HepG2 (cell line): ENCODE results near the gene FBXL4. TPM values are rescaled to one million over a fixed set of nuclear protein-coding genes. Genes with fewer than 3 reads are reported as not detected.
A peak's percentile ranks its signal among the peaks of the same experiment; 100 is the strongest.

Experiments
- ATAC-seq: fragments of 200-7000 bp; cut with Tn5 transposase; 3 replicates; pipeline ENCODE4 v1.9.1; 2020; ENCODE audit warnings: mild to moderate bottlenecking, moderate library complexity
- BruUV-seq: library from RNA; stranded (reverse); fragments of 400-500 nt; replicated peaks from 2 replicates; lab custom pipeline; 2021; lab: Mats Ljungman, UMichigan
- CTCF ChIA-PET: fragments of 300-600 bp; formaldehyde crosslinking; extraction: SDS; loops from one replicate; lab custom pipeline; 2021; ENCODE audit warnings: low total read pairs, inconsistent platforms, low intra/inter-chr PET ratio; lab: Yijun Ruan, JAX
- POLR2A ChIA-PET: fragments of 350-600 bp; sonication (Branson Sonifier 250); formaldehyde crosslinking; loops from one replicate; lab custom pipeline; 2020; ENCODE audit warnings: antibody characterized with exemption, inconsistent platforms; lab: Yijun Ruan, JAX
- DNase-seq: peaks from one replicate; pipeline ENCODE4 v3.0.0-alpha.2; 2015; ENCODE audit warnings: low spot score
- FAIRE-seq: peaks from 3 replicates; lab custom pipeline; 2011; peaks lifted over from hg19 to GRCh38; lab: Jason Lieb, UNC
- H2AFZ ChIP-seq: one replicate; pipeline ENCODE4 v1.6.1; 2011; ENCODE audit warnings: low read length, inconsistent platforms
- H3K27ac ChIP-seq: fragments of 300-600 bp; 3 replicates; pipeline ENCODE4 v1.8.0; 2011; ENCODE audit warnings: mixed run types, mild to moderate bottlenecking, mixed read lengths, low read length, inconsistent platforms; ENCODE audit not compliant: insufficient read depth; ENCODE audit errors: extremely low read length
- H3K27me3 ChIP-seq, 2 experiments: fragments of 200-600 bp in 1 of 2; 2 replicates in 1 of 2; 3 replicates in 1 of 2; pipeline versions ENCODE4 v1.6.0 to v1.8.0; 2011; ENCODE audit warnings: low read length in 2 of 2, mild to moderate bottlenecking in 2 of 2, moderate library complexity in 2 of 2, inconsistent platforms in 1 of 2; ENCODE audit not compliant: insufficient read depth in 2 of 2, control insufficient read depth in 1 of 2
- H3K36me3 ChIP-seq, 2 experiments: fragments of 200-600 bp in 1 of 2; replicated peaks in 1 of 2; 2 replicates in 1 of 2; 3 replicates in 1 of 2; pipeline versions ENCODE4 v1.5.1 to v1.8.0; 2011; ENCODE audit warnings: low read length in 2 of 2, inconsistent platforms in 1 of 2; ENCODE audit not compliant: insufficient read depth in 2 of 2, control insufficient read depth in 1 of 2
- H3K4me1 ChIP-seq: 2 replicates; pipeline ENCODE4 v1.5.1; 2012; ENCODE audit warnings: low read length, inconsistent platforms; ENCODE audit not compliant: insufficient read depth
- H3K4me2 ChIP-seq: 2 replicates; pipeline ENCODE4 v1.6.0; 2011; ENCODE audit warnings: low read depth, low read length, inconsistent platforms
- H3K4me3 ChIP-seq, 3 experiments: fragments of 200-600 bp in 1 of 3; sonication (generic), shearing (Covaris generic) in 1 of 3; replicated peaks in 1 of 3; 2 replicates each; pipeline ENCODE4 v1.5.1; 2011 to 2016; ENCODE audit warnings: low read length in 3 of 3, inconsistent platforms in 2 of 3, low read depth in 2 of 3, mild to moderate bottlenecking in 2 of 3, control low read depth in 1 of 3, mixed read lengths in 1 of 3; ENCODE audit not compliant: insufficient read depth in 1 of 3
- H3K79me2 ChIP-seq: one replicate; pipeline ENCODE4 v1.6.1; 2011; ENCODE audit warnings: low read length, inconsistent platforms; ENCODE audit not compliant: insufficient read depth
- H3K9ac ChIP-seq: 2 replicates; pipeline ENCODE4 v1.6.0; 2011; ENCODE audit warnings: mild to moderate bottlenecking, low read depth, low read length, inconsistent platforms; ENCODE audit not compliant: insufficient read depth
- H3K9me3 ChIP-seq: 2 replicates; pipeline ENCODE4 v1.5.1; 2012; ENCODE audit warnings: mild to moderate bottlenecking, low read length
- H4K20me1 ChIP-seq: 2 replicates; pipeline ENCODE4 v1.6.0; 2011; ENCODE audit warnings: inconsistent platforms, mild to moderate bottlenecking, low read length, moderate library complexity; ENCODE audit not compliant: insufficient read depth
- BHLHE40 ChIP-seq: IDR thresholded peaks from 2 replicates; pipeline ENCODE4 v1.6.1; 2011; ENCODE audit warnings: low read length, improper control_type of control experiment
- KLF6 ChIP-seq: IDR thresholded peaks from 2 replicates; pipeline ENCODE4 v1.8.0; 2016; ENCODE audit warnings: missing biosample characterization, missing genetic modification reagents
- NFYC ChIP-seq: IDR thresholded peaks from 2 replicates; pipeline ENCODE4 v1.6.1; 2016; ENCODE audit warnings: missing genetic modification reagents, missing compliant biosample characterization
- ONECUT2 ChIP-seq: sonication (generic); formaldehyde crosslinking; IDR thresholded peaks from 2 replicates; pipeline ENCODE4 v1.4.0; 2020; ENCODE audit warnings: missing genetic modification reagents
- PAXIP1 ChIP-seq: sonication (generic); formaldehyde crosslinking; conservative IDR thresholded peaks from 2 replicates; pipeline ENCODE4 v1.4.0; 2020; ENCODE audit warnings: mild to moderate bottlenecking, missing genetic modification reagents, moderate library complexity
- RBM22 ChIP-seq: fragments of 200-400 bp; formaldehyde crosslinking; optimal IDR thresholded peaks from 2 replicates; pipeline ENCODE3; 2017; ENCODE audit warnings: mild to moderate bottlenecking, low read length, moderate library complexity
- RFX5 ChIP-seq: IDR thresholded peaks from 2 replicates; pipeline ENCODE4 v1.6.1; 2011; ENCODE audit warnings: low read depth, low read length, improper control_type of control experiment
- RFXAP ChIP-seq: sonication (generic); formaldehyde crosslinking; IDR thresholded peaks from 2 replicates; pipeline ENCODE4 v1.4.0; 2020; ENCODE audit warnings: missing genetic modification reagents, borderline replicate concordance
- SAP130 ChIP-seq: IDR thresholded peaks from 2 replicates; pipeline ENCODE4 v1.6.1; 2016; ENCODE audit warnings: low read depth
- SRSF4 ChIP-seq: fragments of 200-400 bp; formaldehyde crosslinking; IDR thresholded peaks from one replicate; pipeline ENCODE4 v1.6.1; 2018; ENCODE audit warnings: mild to moderate bottlenecking, low read depth, low read length, moderate library complexity; ENCODE audit not compliant: poor library complexity, severe bottlenecking
- ZNF121 ChIP-seq: sonication (generic); formaldehyde crosslinking; IDR thresholded peaks from 2 replicates; pipeline ENCODE4 v1.5.0; 2020; ENCODE audit warnings: mild to moderate bottlenecking, missing genetic modification reagents
- ZNF263 ChIP-seq: sonication (generic); formaldehyde crosslinking; IDR thresholded peaks from 2 replicates; pipeline ENCODE4 v1.4.0; 2020; ENCODE audit warnings: missing genetic modification reagents
- ZNF777 ChIP-seq: sonication (generic); formaldehyde crosslinking; IDR thresholded peaks from 2 replicates; pipeline ENCODE4 v1.4.0; 2020; ENCODE audit warnings: missing genetic modification reagents
- ZSCAN21 ChIP-seq: sonication (generic); formaldehyde crosslinking; IDR thresholded peaks from 2 replicates; pipeline ENCODE4 v1.8.0; 2022; ENCODE audit warnings: mild to moderate bottlenecking, missing genetic modification reagents, moderate library complexity, borderline replicate concordance
- ZSCAN29 ChIP-seq: sonication (generic); formaldehyde crosslinking; conservative IDR thresholded peaks from 2 replicates; pipeline ENCODE4 v1.4.0; 2020; ENCODE audit warnings: mild to moderate bottlenecking, missing genetic modification reagents
- ZSCAN30 ChIP-seq: sonication (generic); formaldehyde crosslinking; IDR thresholded peaks from 2 replicates; pipeline ENCODE4 v1.5.0; 2020; ENCODE audit warnings: mild to moderate bottlenecking, missing genetic modification reagents
- ZSCAN31 ChIP-seq: sonication (generic); formaldehyde crosslinking; IDR thresholded peaks from 2 replicates; pipeline ENCODE4 v1.5.0; 2020; ENCODE audit warnings: low read depth, mild to moderate bottlenecking, missing genetic modification reagents
- WGBS: methylation state at CpG from one replicate; pipeline ENCODE4 v1.1.6; 2017; ENCODE audit warnings: low lambda C conversion rate; 5-methylcytosine and 5-hydroxymethylcytosine counted together
- in situ Hi-C: cut with HindIII; loops from 2 replicates; pipeline ENCODE4 v1.10.0; 2017; ENCODE audit warnings: low pct_unique_long_range_greater_than_20kb; ENCODE audit not compliant: extremely low pct_ligation_motif_present
- intact Hi-C: fragments of 100-400 bp; cut with micrococcal nuclease; formaldehyde crosslinking; loops from one replicate; pipeline ENCODE4 v1.10.0; 2022; ENCODE audit not compliant: unreplicated experiment
- polyA plus RNA-seq, 8 experiments: library from polyadenylated mRNA; depleted of rRNA in 3 of 8; stranded (reverse) in 7 of 8; unstranded in 1 of 8; fragments of >200 nt; fragmentation: Illumina TruSeq in 4 of 8; extraction: Trizol in 4 of 8; gene quantifications; 2 replicates each; pipeline versions ENCODE4 v1.2.1 to v1.2.3, GENCODE V29; 2011 to 2016; ENCODE audit warnings: low read depth in 4 of 8, missing spikeins in 1 of 8, mixed read lengths in 1 of 8; ENCODE audit not compliant: insufficient read depth in 1 of 8
- total RNA-seq, 5 experiments: library from RNA; depleted of rRNA; stranded (reverse); fragments of >200 nt; fragmentation: Illumina TruSeq; extraction: Trizol; gene quantifications; 2 replicates each; pipeline ENCODE4 v1.2.3, GENCODE V29; 2016; ENCODE audit warnings: low read depth in 1 of 5
- TF ChIP-seq, protein P1 (sequence below): sonication (generic); formaldehyde crosslinking; IDR thresholded peaks from 2 replicates; pipeline ENCODE4 v1.8.0; 2022; ENCODE audit warnings: missing genetic modification reagents, mild to moderate bottlenecking, inconsistent platforms, borderline replicate concordance

The FBXL4 gene
- total and polyA plus RNA-seq, 2 of the 13 experiments (the other 11 are each of a cell fraction or from before 2014, with no cell fraction given), result 13.2 to 17.6 TPM

- Histone ChIP-seq H4K20me1 (no peaks in the 10 kb centered on the region; the same call in 1 of the 2 replicates), H3K36me3 (no peaks in the 10 kb centered on the region), H3K4me3 (peak within 1 kb of the TSS; percentile 46 to 60 (median 54)), H3K9me3 (no peaks in the 10 kb centered on the region), H3K4me1 (peaks cover 25% of the 10 kb centered on the region; the same call in 1 of the 2 replicates), H3K27ac (no peak within 1 kb of the TSS), H3K4me2 (peak within 1 kb of the TSS; percentile 90), H3K79me2 (no peaks in the 10 kb centered on the region), H3K9ac (no peak within 1 kb of the TSS), H2AFZ (no peak within 1 kb of the TSS), H3K27me3 (peaks cover 8 to 71% of the 10 kb centered on the region in 2 experiments; a peak in 4 of 5 replicates)
- DNase-seq, result peak; percentile 57
- no peak for FAIRE-seq
- CTCF ChIA-PET, result no interaction called here
- intact Hi-C loops, result loop anchor here (5.0 kb wide), 1 partner anchor 202 kb away; no protein-coding TSS in a partner anchor
- POLR2A ChIA-PET, result interaction anchor here (1.2 kb wide), 1 partner anchor 113 kb away, joined by 3 read pairs; the partner anchor contains the start of gene FBXL4
- no TSS peak for BruUV-seq
- 3% methylated on average over 59 of the region's 83 CpGs for WGBS
- in situ Hi-C loops, result loop anchor here (25.0 kb wide), 5 partner anchors 278 to 1772 kb away; no protein-coding TSS in a partner anchor
- ATAC-seq, result peak; percentile 71
- peak; percentile 39; the same call in 1 of the 2 replicates for TF ChIP-seq ZSCAN21 (CRISPR knock-in tag)
- 0 out of 2 replicates have a peak, but pooled peaks have one; percentile 46 for TF ChIP-seq RFXAP
- no peak for TF ChIP-seq SRSF4
- TF ChIP-seq RFX5, result peak; percentile 91
- TF ChIP-seq ONECUT2, result no peak
- TF ChIP-seq ZSCAN31 (CRISPR knock-in tag), result no peak
- TF ChIP-seq, protein P1, sequence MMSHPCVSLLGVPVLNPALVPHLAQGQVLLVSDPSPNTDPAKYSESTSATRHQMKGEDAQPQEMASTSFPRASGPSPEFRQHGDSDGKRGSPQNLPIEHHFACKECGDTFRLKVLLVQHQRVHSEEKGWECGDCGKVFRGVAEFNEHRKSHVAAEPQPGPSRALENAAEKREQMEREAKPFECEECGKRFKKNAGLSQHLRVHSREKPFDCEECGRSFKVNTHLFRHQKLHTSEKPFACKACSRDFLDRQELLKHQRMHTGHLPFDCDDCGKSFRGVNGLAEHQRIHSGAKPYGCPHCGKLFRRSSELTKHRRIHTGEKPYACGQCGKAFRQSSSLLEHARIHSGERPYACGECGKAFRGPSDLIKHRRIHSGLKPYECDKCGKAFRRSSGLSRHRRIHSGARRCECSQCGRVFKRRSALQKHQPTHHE, result no peak
- no peak for TF ChIP-seq PAXIP1
- peak; percentile 88 for TF ChIP-seq ZNF777
- TF ChIP-seq RBM22, result no peak
- TF ChIP-seq ZSCAN29 (CRISPR knock-in tag), result no peak
- TF ChIP-seq ZNF263, result peak; percentile 82; the same call in 1 of the 2 replicates
- no peak for TF ChIP-seq KLF6 (CRISPR knock-in tag)
- 0 out of 2 replicates have a peak, but pooled peaks have one; percentile 17 for TF ChIP-seq BHLHE40
- peak; percentile 58 for TF ChIP-seq NFYC (CRISPR knock-in tag)
- peak; percentile 19; the same call in 1 of the 2 replicates for TF ChIP-seq SAP130 (CRISPR knock-in tag)
- no peak for TF ChIP-seq ZNF121 (CRISPR knock-in tag)
- no peak for TF ChIP-seq ZSCAN30 (CRISPR knock-in tag)
These were observed 113.4 kb downstream of the FBXL4 start, which contains the start of gene POU3F2 for GRCh38 chr6:98834060-98835031. TSS of gene POU3F2 (plus strand) at chr6:98834574. CDS start at chr6:98834874, 300 bp downstream.
